ENCODE measurements around the gene TRIO. TPM values are rescaled to one million over a fixed set of nuclear protein-coding genes. Genes with fewer than 3 reads are reported as not detected.
A peak's percentile ranks its signal among the peaks of the same experiment; 100 is the strongest.

Gene TRIO
- total RNA-seq, 2 experiments from 2014 or later, result 4.1 to 6.5 TPM

GRCh38 chr5:14421851-14422250 lies 278.7 kb downstream of the TRIO start:
- peaks cover 14% of the 10 kb centered on the region for H3K4me1 Mint-ChIP-seq (ENCODE audit: low read depth)
- Histone ChIP-seq H3K4me3 (ENCODE audit: low read length) (no peak overlapping the region), H3K27me3 (ENCODE audit: control insufficient read depth in 1 of 2, insufficient read depth in 2 of 2, low read length in 2 of 2) (no peaks in the 10 kb centered on the region), H3K36me3 (ENCODE audit: insufficient read depth, low read length) (no peaks in the 10 kb centered on the region), H3K4me1 (ENCODE audit: insufficient read depth, low read length) (peaks cover 7% of the 10 kb centered on the region), H3K9me3 (ENCODE audit: control insufficient read depth in 1 of 2, insufficient read depth in 1 of 2, low read length in 2 of 2) (no peaks in the 10 kb centered on the region), H3K27ac (ENCODE audit: low read depth in 1 of 2, low read length in 2 of 2) (no peak overlapping the region)
- no peaks in the 10 kb centered on the region for H3K27me3 Mint-ChIP-seq
- no peak overlapping the region for H3K27ac Mint-ChIP-seq
- TF ChIP-seq CTCF (IDR thresholded peaks at IDR 0.05), result no peak
- no peaks in the 10 kb centered on the region for H3K9me3 Mint-ChIP-seq
- H3K36me3 Mint-ChIP-seq (ENCODE audit: low read depth), result no peaks in the 10 kb centered on the region
- CTCF ChIA-PET, result interaction anchor here (0.6 kb wide), 1 partner anchor 25 kb away, joined by 4 read pairs; no protein-coding TSS in a partner anchor
- DNase-seq (no peak), ATAC-seq (ENCODE audit: poor library complexity) (no peak)
- intact Hi-C loops (cut with DNase I, micrococcal nuclease), result no loop called here
- POLR2A ChIA-PET, result interaction anchor here (1.0 to 1.8 kb wide), 2 partner anchors 9 to 10 kb away, joined by 4 to 5 read pairs; no protein-coding TSS in a partner anchor
- no peak overlapping the region for H3K4me3 Mint-ChIP-seq

- no peak overlapping the region for H3K4me3 Mint-ChIP-seq
Measured at GRCh38 chr5:14424011-14424685, 281.0 kb downstream of the TRIO start.

DNA sequence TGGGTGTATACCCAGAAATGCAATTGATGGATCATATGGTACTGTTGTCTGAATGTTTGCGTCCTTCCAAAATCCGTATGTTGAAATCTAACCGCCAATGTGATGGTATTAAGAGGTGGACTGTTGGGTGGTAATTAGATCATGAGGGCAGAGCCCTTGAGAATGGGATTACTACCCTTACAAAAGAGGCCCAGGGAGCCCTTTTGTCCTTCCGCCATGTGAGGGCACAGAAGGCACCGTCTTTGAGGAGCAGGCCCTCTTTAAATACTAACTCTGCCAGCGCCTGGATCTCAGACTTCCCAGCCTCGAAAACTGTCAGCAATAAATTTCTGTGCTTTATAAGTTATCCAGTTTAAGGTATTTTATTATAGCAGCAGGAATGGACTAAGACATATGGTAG lies 282.4 kb downstream of the TRIO start:
- POLR2A ChIA-PET, result no interaction called here
- Mint-ChIP-seq H3K4me3 (no peak overlapping the region), H3K27ac (no peak overlapping the region), H3K9me3 (no peaks in the 10 kb centered on the region), H3K4me1 (ENCODE audit: low read depth) (peaks cover 9% of the 10 kb centered on the region), H3K36me3 (ENCODE audit: low read depth) (no peaks in the 10 kb centered on the region), H3K27me3 (no peaks in the 10 kb centered on the region)
- no peaks in the 10 kb centered on the region for H3K9me3 ChIP-seq (ENCODE audit: control insufficient read depth in 1 of 2, insufficient read depth in 1 of 2, low read length in 2 of 2)
- DNase-seq (no peak), ATAC-seq (ENCODE audit: poor library complexity) (no peak)
- H3K27ac ChIP-seq (ENCODE audit: low read depth in 1 of 2, low read length in 2 of 2), result no peak overlapping the region
- H3K36me3 ChIP-seq (ENCODE audit: insufficient read depth, low read length), result no peaks in the 10 kb centered on the region
- CTCF ChIA-PET, result no interaction called here
- H3K4me3 ChIP-seq (ENCODE audit: low read length), result no peak overlapping the region
- intact Hi-C loops (cut with DNase I, micrococcal nuclease), result no loop called here
- no peaks in the 10 kb centered on the region for H3K27me3 ChIP-seq (ENCODE audit: control insufficient read depth in 1 of 2, insufficient read depth in 2 of 2, low read length in 2 of 2)
- H3K4me1 ChIP-seq (ENCODE audit: insufficient read depth, low read length), result peaks cover 3% of the 10 kb centered on the region
- TF ChIP-seq CTCF (IDR thresholded peaks at IDR 0.05), result no peak

More at GRCh38 chr5:14424011-14424685, 281.0 kb downstream of the TRIO start:
- peaks cover 9% of the 10 kb centered on the region for H3K4me1 Mint-ChIP-seq (ENCODE audit: low read depth)
- H3K4me3 ChIP-seq (ENCODE audit: low read length), result no peak overlapping the region
- H3K9me3 Mint-ChIP-seq, result no peaks in the 10 kb centered on the region
- H3K27ac Mint-ChIP-seq, result no peak overlapping the region
- H3K36me3 Mint-ChIP-seq (ENCODE audit: low read depth), result no peaks in the 10 kb centered on the region
- no peaks in the 10 kb centered on the region for H3K27me3 ChIP-seq (ENCODE audit: control insufficient read depth in 1 of 2, insufficient read depth in 2 of 2, low read length in 2 of 2)
- POLR2A ChIA-PET, result no interaction called here
- peak in 1 of 14 experiments; percentile 14 for DNase-seq
- H3K9me3 ChIP-seq (ENCODE audit: control insufficient read depth in 1 of 2, insufficient read depth in 1 of 2, low read length in 2 of 2), result no peaks in the 10 kb centered on the region
- intact Hi-C loops (cut with DNase I, micrococcal nuclease), result no loop called here
- TF ChIP-seq CTCF (IDR thresholded peaks at IDR 0.05), result no peak
- no peak overlapping the region for H3K27ac ChIP-seq (ENCODE audit: low read depth in 1 of 2, low read length in 2 of 2)
- CTCF ChIA-PET, result interaction anchor here (0.6 to 0.7 kb wide), 2 partner anchors 109 to 512 kb away, joined by 4 read pairs; no protein-coding TSS in a partner anchor
- ATAC-seq (ENCODE audit: poor library complexity), result no peak
- H3K27me3 Mint-ChIP-seq, result no peaks in the 10 kb centered on the region
- H3K4me1 ChIP-seq (ENCODE audit: insufficient read depth, low read length), result peaks cover 3% of the 10 kb centered on the region
- H3K36me3 ChIP-seq (ENCODE audit: insufficient read depth, low read length), result no peaks in the 10 kb centered on the region
